ENCODE measurements around the gene AMZ1.

GRCh38 chr7:2675256-2675764 is 12.7 kb upstream of the AMZ1 start:
- no peak for TF ChIP-seq EZH2phosphoT487 (IDR thresholded peaks at IDR 0.05; ENCODE audit: insufficient read depth, low read depth)
- no peak for TF ChIP-seq EZH2 (IDR thresholded peaks at IDR 0.05; ENCODE audit: insufficient read depth, poor library complexity, severe bottlenecking)
